ENCODE measurements around the gene KIAA1191. TPM values are rescaled to one million over a fixed set of nuclear protein-coding genes. Genes with fewer than 3 reads are reported as not detected.
A peak's percentile ranks its signal among the peaks of the same experiment; 100 is the strongest.
"Not testable (repeated sequence)": the region's sequence is repeated elsewhere in the genome, so short reads cannot be mapped to it uniquely, and the experiment has no call there.

Gene KIAA1191
- total RNA-seq, 1 donor from 2014 or later, result 41.9 TPM

- DNase-seq, result no peak
Observed at GRCh38 chr5:176317534-176318374, 43.8 kb downstream of the KIAA1191 start.

GRCh38 chr5:176305356-176305755 is 56.2 kb downstream of the KIAA1191 start:
- not testable (repeated sequence) for DNase-seq

Small RNAs within 50 kb of the gene (small RNA-seq; reads per million reads assigned to genes)
- gene MIR1271 (ENCODE audit: low replicate concordance), result 0.90 reads per million, percentile 76 among the genes with 10 or more reads in this experiment

Other genes starting within 250 kb of the KIAA1191 start
- 11.6 TPM for gene SIMC1, start 123.3 kb downstream of the KIAA1191 start, total RNA-seq
- gene ARL10, start 3.7 kb upstream of the KIAA1191 start, total RNA-seq, result 12.3 TPM
- 11.6 TPM for gene NOP16, start 26.8 kb upstream of the KIAA1191 start, total RNA-seq
- gene HIGD2A, start 27.0 kb upstream of the KIAA1191 start, total RNA-seq, result 69.9 TPM
- 63.0 TPM for gene CLTB, start 54.8 kb upstream of the KIAA1191 start, total RNA-seq
- 32.4 TPM for gene FAF2, start 86.6 kb upstream of the KIAA1191 start, total RNA-seq
- gene RNF44, start 175.6 kb upstream of the KIAA1191 start, total RNA-seq, result 9.5 TPM
- gene CDHR2, start 187.6 kb upstream of the KIAA1191 start, total RNA-seq, result not detected
- gene GPRIN1, start 248.4 kb upstream of the KIAA1191 start, total RNA-seq, result 4.8 TPM

Data from skin of body (tissue), 3 donors.